Ectodermal cell (in vitro differentiated cells): ENCODE data around the gene KLHL40. TPM values are rescaled to one million over a fixed set of nuclear protein-coding genes. Genes with fewer than 3 reads are reported as not detected.

Source experiments
- H3K27ac ChIP-seq: 2 replicates; pipeline ENCODE4 v1.7.0; 2013; ENCODE audit warnings: mild to moderate bottlenecking, low read depth, low read length; ENCODE audit not compliant: insufficient read depth, poor library complexity, severe bottlenecking
- H3K27me3 ChIP-seq: 2 replicates; pipeline ENCODE4 v1.7.0; 2013; ENCODE audit warnings: mild to moderate bottlenecking, low read length; ENCODE audit not compliant: insufficient read depth, control insufficient read depth, poor library complexity, severe bottlenecking
- H3K36me3 ChIP-seq: one replicate; pipeline ENCODE4 v1.7.0; 2013; ENCODE audit warnings: low read length; ENCODE audit not compliant: control insufficient read depth, insufficient read depth
- H3K4me1 ChIP-seq: one replicate; pipeline ENCODE4 v1.7.0; 2013; ENCODE audit warnings: low read length; ENCODE audit not compliant: control insufficient read depth, insufficient read depth
- H3K4me3 ChIP-seq: 2 replicates; pipeline ENCODE4 v1.7.0; 2013; ENCODE audit warnings: low read depth, low read length, control low read depth; ENCODE audit not compliant: insufficient read depth
- H3K9me3 ChIP-seq: 2 replicates; pipeline ENCODE4 v1.7.0; 2013; ENCODE audit warnings: mild to moderate bottlenecking, low read length, moderate library complexity; ENCODE audit not compliant: control insufficient read depth
- WGBS, 2 experiments: methylation state at CpG; one replicate each; pipeline ENCODE4 v1.1.7; 2013; ENCODE audit warnings: missing lambda C conversion rate in 2 of 2; 5-methylcytosine and 5-hydroxymethylcytosine counted together
- polyA plus RNA-seq, 4 experiments: library from polyadenylated mRNA; stranded (reverse); fragments of 50-300 nt; gene quantifications; one replicate each; pipeline ENCODE4 v1.2.3, GENCODE V29; 2013

KLHL40 gene
- polyA plus RNA-seq (2013, experiment 1 of 4), result not detected
- not detected for polyA plus RNA-seq (2013, experiment 2 of 4)
- not detected for polyA plus RNA-seq (2013, experiment 3 of 4)
- polyA plus RNA-seq (2013, experiment 4 of 4), result not detected

- 94 to 95% methylated on average over 34 of the region's 34 CpGs for WGBS, 2 experiments
- no peaks in the 10 kb centered on the region for H3K9me3 ChIP-seq
- no peak within 1 kb of the TSS for H3K4me3 ChIP-seq
- no peak within 1 kb of the TSS for H3K27ac ChIP-seq
- no peaks in the 10 kb centered on the region for H3K36me3 ChIP-seq
- peaks cover 8% of the 10 kb centered on the region for H3K4me1 ChIP-seq
- H3K27me3 ChIP-seq, result no peaks in the 10 kb centered on the region
Observed at GRCh38 chr3:42685363-42685881, at the start of gene KLHL40. KLHL40 (plus strand) TSS chr3:42685537; CDS start chr3:42685619, 82 bp downstream.

- no peak overlapping the region for H3K4me3 ChIP-seq
- H3K27ac ChIP-seq, result no peak overlapping the region
- no peaks in the 10 kb centered on the region for H3K9me3 ChIP-seq
- H3K36me3 ChIP-seq, result peaks cover 82% of the 10 kb centered on the region
- no peaks in the 10 kb centered on the region for H3K27me3 ChIP-seq
- WGBS, 2 experiments, result 94% methylated on average over 6 of the region's 6 CpGs
- no peaks in the 10 kb centered on the region for H3K4me1 ChIP-seq
Observed at GRCh38 chr3:42637001-42637400, 48.3 kb upstream of the KLHL40 start.

GRCh38 chr3:42638339-42638842, 46.9 kb upstream of the KLHL40 start:
- Histone ChIP-seq H3K27me3 (no peaks in the 10 kb centered on the region), H3K36me3 (peaks cover 80% of the 10 kb centered on the region), H3K4me1 (no peaks in the 10 kb centered on the region), H3K27ac (no peak overlapping the region), H3K4me3 (no peak overlapping the region), H3K9me3 (no peaks in the 10 kb centered on the region)
- WGBS, 2 experiments, result 94 to 96% methylated on average over 6 of the region's 6 CpGs

- 95 to 96% methylated on average over 6 of the region's 6 CpGs for WGBS, 2 experiments
- no peaks in the 10 kb centered on the region for H3K9me3 ChIP-seq
- H3K4me3 ChIP-seq, result no peak overlapping the region
- peaks cover 80% of the 10 kb centered on the region for H3K36me3 ChIP-seq
- H3K4me1 ChIP-seq, result no peaks in the 10 kb centered on the region
- H3K27ac ChIP-seq, result no peak overlapping the region
- no peaks in the 10 kb centered on the region for H3K27me3 ChIP-seq
Observed at GRCh38 chr3:42639192-42639591, 46.1 kb upstream of the KLHL40 start.

- Histone ChIP-seq H3K4me3 (no peak overlapping the region), H3K27ac (no peak overlapping the region), H3K9me3 (no peaks in the 10 kb centered on the region), H3K27me3 (no peaks in the 10 kb centered on the region), H3K36me3 (peaks cover 89% of the 10 kb centered on the region), H3K4me1 (no peaks in the 10 kb centered on the region)
Observed at GRCh38 chr3:42640129-42640528, 45.2 kb upstream of the KLHL40 start.

- Histone ChIP-seq H3K9me3 (no peaks in the 10 kb centered on the region), H3K27me3 (no peaks in the 10 kb centered on the region), H3K27ac (no peak overlapping the region), H3K36me3 (peaks cover 89% of the 10 kb centered on the region), H3K4me1 (no peaks in the 10 kb centered on the region), H3K4me3 (no peak overlapping the region)
- WGBS, 2 experiments, result 91 to 94% methylated on average over 6 of the region's 6 CpGs
Observed at GRCh38 chr3:42640771-42641370, 44.5 kb upstream of the KLHL40 start.

GRCh38 chr3:42647821-42648459, 37.4 kb upstream of the KLHL40 start:
- peaks cover 7% of the 10 kb centered on the region for H3K4me1 ChIP-seq
- H3K4me3 ChIP-seq, result no peak overlapping the region
- no peak overlapping the region for H3K27ac ChIP-seq
- 88 to 94% methylated on average over 4 to 5 of the region's 5 CpGs for WGBS, 2 experiments
- peaks cover 43% of the 10 kb centered on the region for H3K36me3 ChIP-seq
- H3K27me3 ChIP-seq, result no peaks in the 10 kb centered on the region
- no peaks in the 10 kb centered on the region for H3K9me3 ChIP-seq

GRCh38 chr3:42649006-42649405, 36.3 kb upstream of the KLHL40 start:
- H3K4me3 ChIP-seq, result no peak overlapping the region
- peaks cover 32% of the 10 kb centered on the region for H3K36me3 ChIP-seq
- peaks cover 17% of the 10 kb centered on the region for H3K4me1 ChIP-seq
- no peaks in the 10 kb centered on the region for H3K9me3 ChIP-seq
- WGBS, 2 experiments, result 100% methylated on average over 2 of the region's 2 CpGs; no CpG with 5 or more reads in 1 of the 2 experiments
- no peaks in the 10 kb centered on the region for H3K27me3 ChIP-seq
- H3K27ac ChIP-seq, result no peak overlapping the region

GRCh38 chr3:42649783-42650182, 35.6 kb upstream of the KLHL40 start:
- Histone ChIP-seq H3K4me1 (peaks cover 17% of the 10 kb centered on the region), H3K4me3 (no peak overlapping the region), H3K9me3 (no peaks in the 10 kb centered on the region), H3K27me3 (no peaks in the 10 kb centered on the region), H3K36me3 (peaks cover 25% of the 10 kb centered on the region), H3K27ac (no peak overlapping the region)
- 94% methylated on average over 4 of the region's 4 CpGs for WGBS, 2 experiments
